ENCODE results near the gene PHPT1.
"Not testable (repeated sequence)": the region's sequence is repeated elsewhere in the genome, so short reads cannot be mapped to it uniquely, and the experiment has no call there.

Gene PHPT1

DNA sequence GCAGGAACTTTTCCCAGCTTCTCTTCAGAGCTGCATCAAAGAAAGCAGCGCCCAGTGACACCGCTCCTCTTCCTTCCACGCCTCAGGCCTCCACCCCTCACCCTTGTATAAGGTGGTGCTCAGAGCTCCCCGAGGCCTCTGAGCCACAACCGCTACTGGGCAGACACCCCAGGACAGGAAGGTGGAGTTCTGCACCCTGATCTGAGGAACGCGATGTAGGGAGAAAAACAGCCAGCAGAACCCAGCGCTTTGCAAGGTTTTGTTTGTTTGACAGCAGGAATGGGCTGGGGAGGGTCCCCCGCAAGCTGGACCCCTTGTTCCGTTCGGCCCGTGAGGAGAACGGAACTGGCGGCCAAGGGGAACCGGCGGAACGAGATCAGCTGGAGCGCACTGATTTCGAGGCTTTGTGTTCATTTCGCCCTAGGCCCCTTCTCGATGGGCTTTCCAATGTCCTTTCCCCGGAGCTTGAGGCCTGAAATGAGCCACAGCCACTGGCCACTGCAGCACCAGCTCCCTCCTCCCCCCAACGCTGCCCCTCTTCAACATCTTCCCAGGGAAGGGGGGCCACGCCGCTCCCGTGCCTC lies 12.8 kb downstream of the PHPT1 start:
- Histone ChIP-seq H3K36me3 (replicated peaks) (peaks cover 35% of the 10 kb centered on the region), H3K4me3 (ENCODE audit: low read depth, low read length) (no peak overlapping the region), H3K27me3 (replicated peaks) (no peaks in the 10 kb centered on the region)

DNA sequence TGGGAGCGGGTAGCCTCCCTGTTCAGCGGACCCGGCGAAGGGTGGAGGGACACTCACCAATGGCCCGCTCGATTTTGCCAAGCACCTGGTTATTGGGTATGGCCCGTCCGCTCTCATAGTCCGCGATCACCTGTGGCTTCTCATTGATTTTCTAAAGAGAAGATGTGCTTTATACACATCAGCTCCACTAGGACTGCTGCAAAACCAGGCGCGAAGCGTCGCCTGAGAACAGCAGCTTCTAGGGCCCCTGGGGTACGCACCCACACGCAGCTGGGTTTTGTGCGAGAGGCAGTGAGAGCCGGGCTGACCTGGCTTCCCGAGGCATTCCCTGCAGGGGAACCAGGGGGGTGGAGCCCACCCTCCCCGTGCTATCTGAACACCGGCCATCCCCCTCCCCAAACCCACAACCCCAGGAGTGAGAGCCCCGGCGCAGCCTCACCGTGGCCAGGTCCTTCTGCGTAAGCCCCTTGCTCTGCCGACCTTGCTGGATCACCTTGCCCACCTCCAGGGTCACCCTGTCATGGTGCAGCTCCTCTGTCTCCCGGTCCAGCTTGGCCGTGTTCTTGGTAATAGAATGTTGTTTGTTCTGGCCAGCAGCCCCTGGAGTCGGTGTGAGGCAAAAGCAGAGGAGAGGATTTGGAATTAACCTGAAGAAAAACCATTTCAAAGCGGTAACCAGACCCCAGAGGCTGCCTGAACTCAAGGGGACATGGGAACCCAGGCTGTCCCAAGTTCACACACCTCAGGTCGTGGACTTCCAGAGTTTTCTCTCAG lies 13.8 kb downstream of the PHPT1 start:
- Histone ChIP-seq H3K27me3 (replicated peaks) (no peaks in the 10 kb centered on the region), H3K27ac (no peak overlapping the region), H3K4me3 (ENCODE audit: low read depth, low read length) (no peak overlapping the region), H3K36me3 (replicated peaks) (peaks cover 35% of the 10 kb centered on the region)
- in situ Hi-C loops (cut with HindIII; ENCODE audit: low pct_ligation_motif_present, low sequenced_read_pairs), result no loop called here
- no peak for DNase-seq
- TF ChIP-seq, protein P1, sequence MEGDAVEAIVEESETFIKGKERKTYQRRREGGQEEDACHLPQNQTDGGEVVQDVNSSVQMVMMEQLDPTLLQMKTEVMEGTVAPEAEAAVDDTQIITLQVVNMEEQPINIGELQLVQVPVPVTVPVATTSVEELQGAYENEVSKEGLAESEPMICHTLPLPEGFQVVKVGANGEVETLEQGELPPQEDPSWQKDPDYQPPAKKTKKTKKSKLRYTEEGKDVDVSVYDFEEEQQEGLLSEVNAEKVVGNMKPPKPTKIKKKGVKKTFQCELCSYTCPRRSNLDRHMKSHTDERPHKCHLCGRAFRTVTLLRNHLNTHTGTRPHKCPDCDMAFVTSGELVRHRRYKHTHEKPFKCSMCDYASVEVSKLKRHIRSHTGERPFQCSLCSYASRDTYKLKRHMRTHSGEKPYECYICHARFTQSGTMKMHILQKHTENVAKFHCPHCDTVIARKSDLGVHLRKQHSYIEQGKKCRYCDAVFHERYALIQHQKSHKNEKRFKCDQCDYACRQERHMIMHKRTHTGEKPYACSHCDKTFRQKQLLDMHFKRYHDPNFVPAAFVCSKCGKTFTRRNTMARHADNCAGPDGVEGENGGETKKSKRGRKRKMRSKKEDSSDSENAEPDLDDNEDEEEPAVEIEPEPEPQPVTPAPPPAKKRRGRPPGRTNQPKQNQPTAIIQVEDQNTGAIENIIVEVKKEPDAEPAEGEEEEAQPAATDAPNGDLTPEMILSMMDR (IDR thresholded peaks at IDR 0.05; ENCODE audit: low read depth, low read length, missing control alignments), result no peak

More for the DNA sequence above, 12.8 kb downstream of the PHPT1 start:
- TF ChIP-seq, protein P1 (IDR thresholded peaks at IDR 0.05; ENCODE audit: low read depth, low read length, missing control alignments), result no peak
- DNase-seq, result no peak
- H3K27ac ChIP-seq, result no peak overlapping the region
- in situ Hi-C loops (cut with HindIII; ENCODE audit: low pct_ligation_motif_present, low sequenced_read_pairs), result no loop called here

DNA sequence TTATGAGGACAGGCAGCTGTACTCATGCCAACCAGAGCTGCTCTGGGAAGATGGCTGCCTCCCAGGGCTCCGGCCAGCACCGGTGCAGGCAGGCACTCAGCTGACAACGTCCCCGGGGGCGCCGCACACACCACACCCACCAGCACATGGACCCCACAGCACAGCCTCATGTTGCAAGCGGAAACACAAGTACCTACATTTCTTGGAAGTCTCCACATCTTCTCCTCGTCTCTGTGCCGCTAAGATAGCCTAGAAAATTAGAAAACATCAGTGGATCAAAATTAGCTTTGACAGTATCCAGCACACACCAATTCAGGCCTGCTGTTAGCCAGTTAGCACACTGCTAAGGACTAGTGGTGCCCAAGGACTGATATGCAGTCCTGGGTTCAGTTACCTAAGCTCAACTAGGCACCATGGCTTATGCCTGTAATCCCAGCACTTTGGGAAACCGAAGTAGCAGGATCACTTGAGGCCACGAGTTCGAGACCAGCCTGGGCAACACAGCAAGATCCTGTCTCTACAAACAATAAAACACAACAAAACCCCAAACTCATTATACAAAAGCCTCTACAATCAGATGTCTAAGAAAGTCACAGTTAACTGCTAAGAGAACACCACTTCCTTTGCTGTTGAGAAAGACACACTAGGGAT lies 14.5 kb downstream of the PHPT1 start:
- Histone ChIP-seq H3K4me3 (ENCODE audit: low read depth, low read length) (no peak overlapping the region), H3K27ac (no peak overlapping the region), H3K36me3 (replicated peaks) (peaks cover 35% of the 10 kb centered on the region), H3K27me3 (replicated peaks) (no peaks in the 10 kb centered on the region)
- DNase-seq, result no peak
- in situ Hi-C loops (cut with HindIII; ENCODE audit: low pct_ligation_motif_present, low sequenced_read_pairs), result no loop called here
- TF ChIP-seq, protein P1 (IDR thresholded peaks at IDR 0.05; ENCODE audit: low read depth, low read length, missing control alignments), result no peak

DNA sequence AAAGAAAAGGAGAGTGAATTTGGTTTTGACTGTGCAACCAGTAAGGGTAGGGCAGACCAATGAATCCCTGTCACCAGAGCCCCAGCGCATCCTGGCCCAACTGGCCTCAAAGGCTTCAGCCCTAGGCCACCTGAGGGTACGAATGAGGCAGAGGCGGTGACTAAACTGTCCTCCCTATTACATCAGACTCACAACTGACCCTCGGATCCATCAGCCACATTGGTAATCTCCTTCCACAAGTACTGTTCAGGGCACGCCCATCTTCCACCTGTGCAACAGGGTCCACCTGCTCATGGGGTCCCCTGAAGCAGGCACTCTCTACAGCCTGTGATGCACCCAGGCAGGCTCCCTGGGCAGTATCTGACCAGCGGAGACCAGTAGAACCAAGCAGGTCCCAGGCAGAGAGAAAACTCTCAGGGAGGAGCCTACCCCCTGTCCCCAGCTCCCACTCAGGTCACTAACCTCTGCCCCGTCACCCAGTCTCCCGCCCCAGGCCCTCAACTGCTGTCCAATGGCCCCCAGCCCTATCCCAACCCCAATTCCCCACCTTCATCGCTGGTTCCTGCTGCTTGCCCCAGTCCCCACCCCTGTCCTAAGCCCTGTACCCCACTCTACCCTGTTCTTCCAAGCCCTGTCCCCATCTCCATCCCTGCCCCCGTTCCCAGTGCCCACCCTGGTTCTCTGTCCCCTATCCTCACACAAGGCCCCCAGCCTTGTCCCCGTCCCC lies 16.0 kb downstream of the PHPT1 start:
- peak overlapping the region; percentile 76 for H3K4me3 ChIP-seq (ENCODE audit: low read depth, low read length)
- DNase-seq, result no peak
- H3K27ac ChIP-seq, result no peak overlapping the region
- no peaks in the 10 kb centered on the region for H3K27me3 ChIP-seq (replicated peaks)
- peaks cover 35% of the 10 kb centered on the region for H3K36me3 ChIP-seq (replicated peaks)
- TF ChIP-seq, protein P1 (IDR thresholded peaks at IDR 0.05; ENCODE audit: low read depth, low read length, missing control alignments), result no peak
- in situ Hi-C loops (cut with HindIII; ENCODE audit: low pct_ligation_motif_present, low sequenced_read_pairs), result no loop called here

DNA sequence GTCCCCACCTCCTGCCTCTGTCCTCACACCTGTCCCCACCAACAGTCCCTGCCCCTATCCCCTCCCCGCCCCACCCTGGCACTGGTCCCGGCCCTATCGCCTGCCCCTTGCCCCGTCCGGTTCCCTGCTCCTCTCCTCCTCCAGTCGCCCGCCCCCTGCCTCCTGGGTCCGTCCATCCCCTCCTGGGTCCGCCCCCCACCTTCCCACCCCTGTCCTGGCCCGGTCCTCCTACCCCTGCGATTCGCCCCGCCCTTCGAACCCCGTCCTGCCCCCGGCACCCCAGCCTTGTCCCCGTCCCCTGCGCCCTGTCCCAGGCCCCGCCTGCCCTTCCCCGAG lies 16.5 kb downstream of the PHPT1 start:
- TF ChIP-seq, protein P1 (IDR thresholded peaks at IDR 0.05; ENCODE audit: low read depth, low read length, missing control alignments), result no peak
- Histone ChIP-seq H3K36me3 (replicated peaks) (peaks cover 30% of the 10 kb centered on the region), H3K4me3 (ENCODE audit: low read depth, low read length) (peak overlapping the region; percentile 76), H3K27ac (peak overlapping the region; percentile 39), H3K27me3 (replicated peaks) (no peaks in the 10 kb centered on the region)
- in situ Hi-C loops (cut with HindIII; ENCODE audit: low pct_ligation_motif_present, low sequenced_read_pairs), result no loop called here
- no peak for DNase-seq

DNA sequence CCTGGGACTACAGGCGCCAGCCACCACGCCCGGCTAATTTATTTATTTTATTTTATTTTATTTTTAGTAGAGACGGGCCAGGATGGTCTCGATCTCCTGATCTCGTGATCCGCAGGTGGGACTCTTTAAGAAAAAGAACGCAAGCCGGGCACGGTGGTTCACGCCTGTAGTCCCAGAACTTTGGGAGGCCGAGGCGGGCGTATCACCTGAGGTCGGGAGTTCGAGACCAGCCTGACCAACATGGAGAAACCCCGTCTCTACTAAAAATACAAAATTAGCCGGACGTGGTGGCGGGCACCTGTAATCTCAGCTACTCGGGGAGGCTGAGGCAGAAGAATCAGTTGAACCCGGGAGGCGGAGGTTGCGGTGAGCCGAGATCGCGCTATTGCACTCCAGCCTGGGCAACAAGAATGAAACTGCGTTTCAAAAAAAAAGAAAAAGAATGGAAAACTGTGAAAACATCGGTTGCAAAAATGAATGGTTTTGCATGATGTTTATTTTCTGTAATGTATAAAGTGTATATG lies 17.8 kb downstream of the PHPT1 start:
- Histone ChIP-seq H3K36me3 (replicated peaks) (peaks cover 18% of the 10 kb centered on the region), H3K4me3 (ENCODE audit: low read depth, low read length) (peak overlapping the region; percentile 76), H3K27ac (peak overlapping the region; percentile 50)
- in situ Hi-C loops (cut with HindIII; ENCODE audit: low pct_ligation_motif_present, low sequenced_read_pairs); DNase-seq; H3K27me3 ChIP-seq (replicated peaks): not testable (repeated sequence)
